ENCODE results near the gene KIFBP. TPM values are rescaled to one million over a fixed set of nuclear protein-coding genes. Genes with fewer than 3 reads are reported as not detected.
A peak's percentile ranks its signal among the peaks of the same experiment; 100 is the strongest.

Gene KIFBP
- polyA plus RNA-seq, 3 donors = 0.52 to 4.0 (median 1.4) TPM

GRCh38 chr10:68987611-68988010, 992 bp upstream of the KIFBP start:
- DNase-seq = no peak
- Mint-ChIP-seq H3K27ac (peak overlapping the region in 3 of 7 donors; percentile 83 to 90 (median 86)), H3K4me1 (peaks cover 30% of the 10 kb centered on the region), H3K36me3 (peaks cover 25 to 31% of the 10 kb centered on the region in 2 donors), H3K4me3 (no peak overlapping the region), H3K27me3 (ENCODE audit: low read depth in 3 of 3) (peaks cover 0 to 2% (median 0%) of the 10 kb centered on the region in 3 donors), H3K9me3 (no peaks in the 10 kb centered on the region)
- TF ChIP-seq CTCF (IDR thresholded peaks at IDR 0.05) = no peak
- Histone ChIP-seq H3K36me3 (replicated peaks in 1 of 2; ENCODE audit: control insufficient read depth in 1 of 2, insufficient read depth in 2 of 2, low read length in 2 of 2) (peaks cover 30 to 31% of the 10 kb centered on the region in 2 donors), H3K27me3 (ENCODE audit: control insufficient read depth in 2 of 2, insufficient read depth in 2 of 2, low read length in 2 of 2) (no peaks in the 10 kb centered on the region), H3K4me3 (replicated peaks in 1 of 3; ENCODE audit: low read depth in 2 of 3, low read length in 3 of 3) (no peak overlapping the region), H3K9ac (ENCODE audit: insufficient read depth, low read length, poor library complexity, severe bottlenecking) (no peak overlapping the region), H3K9me3 (replicated peaks in 1 of 2; ENCODE audit: control insufficient read depth in 1 of 2, insufficient read depth in 1 of 2, low read length in 2 of 2) (no peaks in the 10 kb centered on the region), H2AFZ (ENCODE audit: insufficient read depth, low read depth, low read length, poor library complexity, severe bottlenecking) (no peak overlapping the region), H4K20me1 (ENCODE audit: insufficient read depth, low read length) (peaks cover 3% of the 10 kb centered on the region), H3K79me2 (ENCODE audit: insufficient read depth, low read length) (peaks cover 48% of the 10 kb centered on the region), H3K4me2 (replicated peaks; ENCODE audit: extremely low read depth, low read length, poor library complexity, severe bottlenecking) (no peak overlapping the region), H3K27ac (ENCODE audit: low read depth in 1 of 2, low read length in 2 of 2) (no peak overlapping the region), H3K4me1 (ENCODE audit: control insufficient read depth in 1 of 2, insufficient read depth in 2 of 2, low read length in 2 of 2) (peaks cover 21% of the 10 kb centered on the region in 2 donors)
- intact Hi-C loops (cut with micrococcal nuclease) = loop anchor here in 1 of 2 donors (10.0 kb wide), 1 partner anchor 137 kb away; the partner anchor contains the start of gene VPS26A
- WGBS (ENCODE audit: insufficient coverage) = no CpG with 5 or more reads among the region's 3 CpGs

- Histone ChIP-seq H2AFZ (ENCODE audit: insufficient read depth, low read depth, low read length, poor library complexity, severe bottlenecking) (peak overlapping the region; percentile 97), H3K27me3 (ENCODE audit: control insufficient read depth in 2 of 2, insufficient read depth in 2 of 2, low read length in 2 of 2) (no peaks in the 10 kb centered on the region), H4K20me1 (ENCODE audit: insufficient read depth, low read length) (peaks cover 7% of the 10 kb centered on the region), H3K4me3 (replicated peaks in 1 of 3; ENCODE audit: low read depth in 2 of 3, low read length in 3 of 3) (peak overlapping the region; percentile 67 to 97 (median 75)), H3K36me3 (replicated peaks in 1 of 2; ENCODE audit: control insufficient read depth in 1 of 2, insufficient read depth in 2 of 2, low read length in 2 of 2) (peaks cover 12% of the 10 kb centered on the region in 2 donors), H3K27ac (ENCODE audit: low read depth in 1 of 2, low read length in 2 of 2) (peak overlapping the region; percentile 34 to 72), H3K4me2 (replicated peaks; ENCODE audit: extremely low read depth, low read length, poor library complexity, severe bottlenecking) (peak overlapping the region; percentile 95), H3K79me2 (ENCODE audit: insufficient read depth, low read length) (peaks cover 63% of the 10 kb centered on the region), H3K9ac (ENCODE audit: insufficient read depth, low read length, poor library complexity, severe bottlenecking) (peak overlapping the region; percentile 81), H3K9me3 (replicated peaks in 1 of 2; ENCODE audit: control insufficient read depth in 1 of 2, insufficient read depth in 1 of 2, low read length in 2 of 2) (no peaks in the 10 kb centered on the region), H3K4me1 (ENCODE audit: control insufficient read depth in 1 of 2, insufficient read depth in 2 of 2, low read length in 2 of 2) (peaks cover 21% of the 10 kb centered on the region in 2 donors)
- DNase-seq = peak in 1 of 3 donors; percentile 12
- intact Hi-C loops (cut with micrococcal nuclease) = loop anchor here in 1 of 2 donors (10.0 kb wide), 1 partner anchor 135 kb away; the partner anchor contains the start of gene VPS26A
- peaks cover 35% of the 10 kb centered on the region for H3K4me1 Mint-ChIP-seq
- peaks cover 16 to 17% of the 10 kb centered on the region in 2 donors for H3K36me3 Mint-ChIP-seq
- H3K27ac Mint-ChIP-seq = peak overlapping the region; percentile 40 to 90 (median 84)
- 0% methylated on average over 13 of the region's 22 CpGs for WGBS (ENCODE audit: insufficient coverage)
- no peak for TF ChIP-seq CTCF (IDR thresholded peaks at IDR 0.05)
- peak overlapping the region; percentile 98 for H3K4me3 Mint-ChIP-seq
- H3K9me3 Mint-ChIP-seq = no peaks in the 10 kb centered on the region
- H3K27me3 Mint-ChIP-seq (ENCODE audit: low read depth in 3 of 3) = peaks cover 0 to 2% (median 0%) of the 10 kb centered on the region in 3 donors
Observed at GRCh38 chr10:68989317-68989990, 851 bp downstream of the KIFBP start.

All from CD14-positive monocyte (primary cell).